ENCODE results near the gene GNAS.

- TF ChIP-seq CTCF (IDR thresholded peaks at IDR 0.05; ENCODE audit: low read depth, low read length), result no peak
- TF ChIP-seq POLR2A (IDR thresholded peaks at IDR 0.05; ENCODE audit: extremely low read depth, insufficient read length), result no peak
- no peak for TF ChIP-seq MYC (IDR thresholded peaks at IDR 0.05; ENCODE audit: low read depth, low read length)
- TF ChIP-seq MAX (IDR thresholded peaks at IDR 0.05; ENCODE audit: low read depth, low read length), result no peak
These were observed 23.1 kb downstream of the GNAS start for GRCh38 chr20:58875541-58876134.
